IPS DF 4.7 (cell line): ENCODE measurements around the gene AKAP13.

Experiments
- DNase-seq: peaks from one replicate; pipeline ENCODE4 v3.0.0-alpha.2; 2013; ENCODE audit warnings: low spot score; ENCODE audit errors: extremely low read depth

The AKAP13 gene

GRCh38 chr15:85752124-85752475 is 371.7 kb downstream of the AKAP13 start:
- DNase-seq, result no peak

- no peak for DNase-seq
These were observed 372.1 kb downstream of the AKAP13 start for GRCh38 chr15:85752491-85752961.

- no peak for DNase-seq
These were observed 372.9 kb downstream of the AKAP13 start for GRCh38 chr15:85753261-85753660.

- no peak for DNase-seq
These were observed 373.5 kb downstream of the AKAP13 start for GRCh38 chr15:85753791-85754452.

- no peak for DNase-seq
These were observed 374.6 kb downstream of the AKAP13 start for GRCh38 chr15:85754989-85755388.

GRCh38 chr15:85755471-85755870 is 375.1 kb downstream of the AKAP13 start:
- no peak for DNase-seq

- DNase-seq, result no peak
These were observed 375.5 kb downstream of the AKAP13 start for GRCh38 chr15:85755942-85756341.

- no peak for DNase-seq
These were observed 376.1 kb downstream of the AKAP13 start for GRCh38 chr15:85756411-85757072.

- no peak for DNase-seq
These were observed 376.9 kb downstream of the AKAP13 start for GRCh38 chr15:85757073-85757938.

- DNase-seq, result no peak
These were observed 377.7 kb downstream of the AKAP13 start for GRCh38 chr15:85757939-85758654.

GRCh38 chr15:85758655-85758978 is 378.2 kb downstream of the AKAP13 start:
- no peak for DNase-seq

- DNase-seq, result no peak
These were observed 379.0 kb downstream of the AKAP13 start for GRCh38 chr15:85759376-85759775.

- no peak for DNase-seq
These were observed 379.6 kb downstream of the AKAP13 start for GRCh38 chr15:85760049-85760448.

GRCh38 chr15:85760531-85761371 is 380.3 kb downstream of the AKAP13 start:
- no peak for DNase-seq

GRCh38 chr15:85761635-85762034 is 381.2 kb downstream of the AKAP13 start:
- no peak for DNase-seq

GRCh38 chr15:85762039-85762755 is 381.8 kb downstream of the AKAP13 start:
- no peak for DNase-seq

GRCh38 chr15:85762756-85763127 is 382.3 kb downstream of the AKAP13 start:
- no peak for DNase-seq

- DNase-seq, result no peak
These were observed 382.8 kb downstream of the AKAP13 start for GRCh38 chr15:85763157-85763556.

GRCh38 chr15:85763673-85764633 is 383.6 kb downstream of the AKAP13 start:
- no peak for DNase-seq
